ENCODE measurements around the gene ZNF536. TPM values are rescaled to one million over a fixed set of nuclear protein-coding genes. Genes with fewer than 3 reads are reported as not detected.

Gene ZNF536
- total RNA-seq, 4 donors from 2014 or later, result 1.00 to 7.1 (median 1.8) TPM

GRCh38 chr19:30439310-30439709 lies 67.1 kb downstream of the ZNF536 start:
- Histone ChIP-seq H3K27me3 (no peaks in the 10 kb centered on the region), H3K27ac (no peak overlapping the region), H3K4me1 (no peaks in the 10 kb centered on the region), H3K36me3 (no peaks in the 10 kb centered on the region), H3K4me3 (no peak overlapping the region), H3K9me3 (no peaks in the 10 kb centered on the region)
- intact Hi-C loops (cut with DNase I; ENCODE audit: low total_unique reads), result no loop called here
- WGBS, 2 donors (ENCODE audit: low coverage in 1 of 2), result 70% methylated on average over 12 of the region's 12 CpGs; no CpG with 5 or more reads in 1 of the 2 donors
- in situ Hi-C loops (cut with MboI; ENCODE audit: low pct_ligation_motif_present in 1 of 4, low pct_unique_long_range_greater_than_20kb in 1 of 4, low sequenced_read_pairs in 3 of 4), result no loop called here
- TF ChIP-seq POLR2AphosphoS5 (IDR thresholded peaks at IDR 0.05), result no peak
- TF ChIP-seq, protein P1, sequence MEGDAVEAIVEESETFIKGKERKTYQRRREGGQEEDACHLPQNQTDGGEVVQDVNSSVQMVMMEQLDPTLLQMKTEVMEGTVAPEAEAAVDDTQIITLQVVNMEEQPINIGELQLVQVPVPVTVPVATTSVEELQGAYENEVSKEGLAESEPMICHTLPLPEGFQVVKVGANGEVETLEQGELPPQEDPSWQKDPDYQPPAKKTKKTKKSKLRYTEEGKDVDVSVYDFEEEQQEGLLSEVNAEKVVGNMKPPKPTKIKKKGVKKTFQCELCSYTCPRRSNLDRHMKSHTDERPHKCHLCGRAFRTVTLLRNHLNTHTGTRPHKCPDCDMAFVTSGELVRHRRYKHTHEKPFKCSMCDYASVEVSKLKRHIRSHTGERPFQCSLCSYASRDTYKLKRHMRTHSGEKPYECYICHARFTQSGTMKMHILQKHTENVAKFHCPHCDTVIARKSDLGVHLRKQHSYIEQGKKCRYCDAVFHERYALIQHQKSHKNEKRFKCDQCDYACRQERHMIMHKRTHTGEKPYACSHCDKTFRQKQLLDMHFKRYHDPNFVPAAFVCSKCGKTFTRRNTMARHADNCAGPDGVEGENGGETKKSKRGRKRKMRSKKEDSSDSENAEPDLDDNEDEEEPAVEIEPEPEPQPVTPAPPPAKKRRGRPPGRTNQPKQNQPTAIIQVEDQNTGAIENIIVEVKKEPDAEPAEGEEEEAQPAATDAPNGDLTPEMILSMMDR (IDR thresholded peaks at IDR 0.05), result no peak
- no peak for TF ChIP-seq POLR2A (IDR thresholded peaks at IDR 0.05)
- no peak for TF ChIP-seq EP300 (IDR thresholded peaks at IDR 0.05; ENCODE audit: low read depth)
- DNase-seq, result no peak

GRCh38 chr19:30441011-30441410 lies 68.8 kb downstream of the ZNF536 start:
- Histone ChIP-seq H3K36me3 (no peaks in the 10 kb centered on the region), H3K9me3 (no peaks in the 10 kb centered on the region), H3K27ac (no peak overlapping the region), H3K4me3 (no peak overlapping the region), H3K4me1 (no peaks in the 10 kb centered on the region), H3K27me3 (no peaks in the 10 kb centered on the region)
- DNase-seq, result no peak
- in situ Hi-C loops (cut with MboI; ENCODE audit: low pct_ligation_motif_present in 1 of 4, low pct_unique_long_range_greater_than_20kb in 1 of 4, low sequenced_read_pairs in 3 of 4) (no loop called here), intact Hi-C loops (cut with DNase I; ENCODE audit: low total_unique reads) (no loop called here)
- TF ChIP-seq EP300 (IDR thresholded peaks at IDR 0.05; ENCODE audit: low read depth) (no peak), POLR2A (IDR thresholded peaks at IDR 0.05) (no peak), POLR2AphosphoS5 (IDR thresholded peaks at IDR 0.05) (no peak)
- TF ChIP-seq, protein P1 (IDR thresholded peaks at IDR 0.05), result no peak
- WGBS, 2 donors (ENCODE audit: low coverage in 1 of 2), result 89% methylated on average over 4 of the region's 4 CpGs; no CpG with 5 or more reads in 1 of the 2 donors

GRCh38 chr19:30442674-30443073 lies 70.5 kb downstream of the ZNF536 start:
- Histone ChIP-seq H3K9me3 (no peaks in the 10 kb centered on the region), H3K27ac (no peak overlapping the region), H3K4me3 (no peak overlapping the region), H3K36me3 (no peaks in the 10 kb centered on the region), H3K27me3 (no peaks in the 10 kb centered on the region), H3K4me1 (no peaks in the 10 kb centered on the region)
- in situ Hi-C loops (cut with MboI; ENCODE audit: low pct_ligation_motif_present in 1 of 4, low pct_unique_long_range_greater_than_20kb in 1 of 4, low sequenced_read_pairs in 3 of 4) (no loop called here), intact Hi-C loops (cut with DNase I; ENCODE audit: low total_unique reads) (no loop called here)
- no peak for TF ChIP-seq EP300 (IDR thresholded peaks at IDR 0.05; ENCODE audit: low read depth)
- TF ChIP-seq, protein P1 (IDR thresholded peaks at IDR 0.05), result no peak
- no peak for TF ChIP-seq POLR2AphosphoS5 (IDR thresholded peaks at IDR 0.05)
- no peak for TF ChIP-seq POLR2A (IDR thresholded peaks at IDR 0.05)
- no peak for DNase-seq
- 53 to 67% methylated on average over 4 of the region's 4 CpGs for WGBS, 2 donors (ENCODE audit: low coverage in 1 of 2)

- no peaks in the 10 kb centered on the region for H3K36me3 ChIP-seq
- H3K27me3 ChIP-seq, result no peaks in the 10 kb centered on the region
- DNase-seq, result no peak
- 76 to 96% methylated on average over 9 to 39 of the region's 50 CpGs for WGBS, 2 donors (ENCODE audit: low coverage in 1 of 2)
- TF ChIP-seq, protein P1 (IDR thresholded peaks at IDR 0.05), result no peak
- TF ChIP-seq POLR2AphosphoS5 (IDR thresholded peaks at IDR 0.05) (no peak), POLR2A (IDR thresholded peaks at IDR 0.05) (no peak), EP300 (IDR thresholded peaks at IDR 0.05; ENCODE audit: low read depth) (no peak)
- no peak overlapping the region for H3K27ac ChIP-seq
- intact Hi-C loops (cut with DNase I; ENCODE audit: low total_unique reads), result no loop called here
- no peaks in the 10 kb centered on the region for H3K4me1 ChIP-seq
- no peak overlapping the region for H3K4me3 ChIP-seq
- H3K9me3 ChIP-seq, result no peaks in the 10 kb centered on the region
- in situ Hi-C loops (cut with MboI; ENCODE audit: low pct_ligation_motif_present in 1 of 4, low pct_unique_long_range_greater_than_20kb in 1 of 4, low sequenced_read_pairs in 3 of 4), result no loop called here
Observed at GRCh38 chr19:30443531-30444252, 71.5 kb downstream of the ZNF536 start.
